Stimulated activated CD8-positive, alpha-beta memory T cell treated with anti-CD3 and anti-CD28 coated beads, Interleukin-12 subunit alpha, Interleukin-12 subunit beta, amount 100 ng/mL, for 24 hours (primary cell): ENCODE data around the gene HDGF.

Experiments
- DNase-seq: peaks from one replicate; pipeline ENCODE4 v3.0.0-alpha.2; 2020; ENCODE audit errors: extremely low read depth

The HDGF gene

DNA sequence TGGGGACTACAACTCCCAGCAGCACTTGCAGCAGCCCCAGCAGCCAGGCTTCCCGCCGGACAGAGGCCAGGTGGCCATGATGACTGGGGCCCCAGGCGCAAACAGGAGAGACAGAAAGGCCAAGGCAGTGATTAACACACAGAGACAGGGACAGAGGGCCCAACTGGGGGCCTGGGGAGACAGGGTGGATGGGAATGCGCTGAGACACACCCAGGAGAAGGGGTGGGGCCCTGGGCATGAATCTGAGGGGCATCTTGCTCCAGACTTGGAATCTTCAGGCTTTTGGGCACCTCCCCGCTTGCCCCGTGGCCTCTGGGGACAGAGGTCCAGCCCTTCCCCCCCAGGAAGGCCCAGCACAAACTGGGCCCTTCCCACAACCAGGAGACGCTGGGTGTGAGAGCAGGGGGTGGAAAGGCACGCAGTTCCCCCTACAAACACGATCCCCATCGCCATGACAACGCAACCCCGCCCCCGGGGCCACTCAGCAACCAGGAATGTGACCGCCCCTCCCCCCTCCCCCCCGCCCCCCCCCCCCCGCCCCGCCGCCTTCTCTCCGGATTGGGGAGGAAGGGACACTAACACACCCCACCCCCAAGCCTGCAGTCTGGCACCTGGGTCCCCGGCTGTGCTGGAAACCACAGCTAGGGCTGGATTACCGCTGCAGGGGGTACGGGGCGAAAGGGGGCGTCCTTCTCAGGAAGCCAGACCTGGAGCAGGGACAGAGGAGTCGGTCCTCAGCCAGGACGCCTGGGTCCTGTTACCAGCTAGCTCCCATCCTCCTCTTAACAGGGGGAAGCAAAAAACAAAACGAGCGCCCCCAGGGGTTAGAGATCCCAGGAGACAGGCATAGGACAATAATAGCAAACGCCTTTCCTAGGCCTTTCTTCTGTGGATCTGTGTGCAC lies 4.5 kb downstream of the HDGF start:
- DNase-seq, result no peak

- DNase-seq, result no peak
These were observed 5.1 kb downstream of the HDGF start for GRCh38 chr1:156746406-156746727.

- DNase-seq, result no peak
These were observed 5.6 kb downstream of the HDGF start for GRCh38 chr1:156745881-156746280.

- no peak for DNase-seq
These were observed 6.6 kb downstream of the HDGF start for GRCh38 chr1:156744786-156745419.

GRCh38 chr1:156744344-156744743 lies 7.1 kb downstream of the HDGF start:
- DNase-seq, result no peak

- DNase-seq, result no peak
These were observed 7.8 kb downstream of the HDGF start for GRCh38 chr1:156743367-156744302.

- DNase-seq, result no peak
These were observed 8.7 kb downstream of the HDGF start for GRCh38 chr1:156742801-156743200.

- DNase-seq, result no peak
These were observed 9.5 kb downstream of the HDGF start for GRCh38 chr1:156742017-156742416.

DNA sequence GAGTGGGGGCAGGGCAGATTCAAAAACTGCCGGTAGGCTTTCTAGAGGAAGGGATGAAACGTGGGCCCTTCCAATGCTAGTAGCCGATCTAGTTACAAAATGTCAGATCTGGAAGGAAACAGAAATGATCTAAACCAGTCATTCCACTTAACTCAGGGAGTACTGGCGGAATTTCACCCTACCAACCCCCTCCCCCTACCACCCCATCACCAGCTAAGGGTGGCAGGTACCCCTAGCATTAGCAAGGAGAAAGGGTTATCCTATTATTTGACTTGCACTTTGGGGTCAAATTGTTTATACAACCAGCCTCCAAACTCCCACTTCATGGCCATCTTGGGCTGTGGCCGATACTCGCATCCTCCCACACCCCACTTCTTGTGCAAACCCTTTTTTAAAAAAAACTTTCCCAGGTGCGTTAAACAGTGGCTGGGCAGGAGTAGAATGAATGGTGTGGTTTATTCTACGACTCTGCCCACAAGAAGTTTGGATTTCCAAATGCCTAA lies 9.9 kb downstream of the HDGF start:
- no peak for DNase-seq

GRCh38 chr1:156740741-156741480 lies 10.6 kb downstream of the HDGF start, which contains the start of gene MRPL24:
TSS of gene MRPL24 (minus strand) at chr1:156741088. CDS start at chr1:156738704, 2,384 bp downstream.
- peak; percentile 84 for DNase-seq

GRCh38 chr1:156740237-156740740 lies 11.2 kb downstream of the HDGF start:
- no peak for DNase-seq

GRCh38 chr1:156738916-156739315 lies 12.6 kb downstream of the HDGF start:
- no peak for DNase-seq

DNA sequence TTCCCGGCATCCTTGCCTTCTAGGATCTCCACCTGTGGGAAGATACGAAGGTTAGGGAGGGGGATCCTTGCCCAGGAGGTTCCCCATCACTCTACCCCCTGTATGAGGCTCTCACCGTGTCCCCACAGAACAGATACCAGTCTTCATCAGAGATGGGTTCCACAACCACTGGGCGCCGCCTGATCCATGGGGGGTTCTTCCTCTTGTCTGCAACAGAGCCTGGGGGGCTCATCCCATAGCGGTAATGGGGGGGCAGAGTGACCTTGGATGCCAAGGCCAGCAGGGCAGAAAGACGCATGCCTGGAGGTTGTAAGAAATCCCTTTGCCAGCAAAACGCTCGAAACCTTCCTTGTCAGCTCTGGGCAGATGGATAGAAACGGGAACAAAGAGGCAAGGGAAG lies 13.1 kb downstream of the HDGF start:
- DNase-seq, result no peak

DNA sequence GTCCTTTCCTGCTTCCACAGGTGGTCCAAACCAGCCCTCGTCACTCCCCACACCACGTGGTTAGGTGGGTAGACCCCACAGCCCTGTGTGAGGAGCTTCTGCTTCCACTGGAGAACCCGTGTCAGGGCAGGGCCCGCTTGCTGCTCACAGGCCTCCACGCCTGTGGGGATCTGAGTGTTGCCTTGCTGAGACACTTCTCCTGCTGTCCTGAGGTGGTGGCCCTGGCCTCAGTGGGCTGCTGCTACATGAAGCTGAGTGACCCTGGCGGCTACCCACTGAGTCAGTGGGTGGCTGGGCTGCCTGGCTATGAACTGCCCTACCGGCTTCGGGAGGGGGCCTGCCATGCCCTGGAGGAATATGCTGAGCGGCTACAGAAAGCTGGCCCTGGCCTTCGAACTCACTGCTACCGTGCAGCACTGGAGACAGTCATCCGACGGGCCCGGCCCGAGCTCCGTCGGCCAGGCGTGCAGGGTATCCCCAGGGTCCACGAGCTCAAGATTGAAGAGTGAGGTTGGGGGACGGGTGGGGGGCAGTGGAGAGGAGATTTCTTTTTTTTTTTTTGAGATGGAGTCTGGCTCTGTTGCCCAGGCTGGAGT lies 17.4 kb downstream of the HDGF start:
- no peak for DNase-seq

DNA sequence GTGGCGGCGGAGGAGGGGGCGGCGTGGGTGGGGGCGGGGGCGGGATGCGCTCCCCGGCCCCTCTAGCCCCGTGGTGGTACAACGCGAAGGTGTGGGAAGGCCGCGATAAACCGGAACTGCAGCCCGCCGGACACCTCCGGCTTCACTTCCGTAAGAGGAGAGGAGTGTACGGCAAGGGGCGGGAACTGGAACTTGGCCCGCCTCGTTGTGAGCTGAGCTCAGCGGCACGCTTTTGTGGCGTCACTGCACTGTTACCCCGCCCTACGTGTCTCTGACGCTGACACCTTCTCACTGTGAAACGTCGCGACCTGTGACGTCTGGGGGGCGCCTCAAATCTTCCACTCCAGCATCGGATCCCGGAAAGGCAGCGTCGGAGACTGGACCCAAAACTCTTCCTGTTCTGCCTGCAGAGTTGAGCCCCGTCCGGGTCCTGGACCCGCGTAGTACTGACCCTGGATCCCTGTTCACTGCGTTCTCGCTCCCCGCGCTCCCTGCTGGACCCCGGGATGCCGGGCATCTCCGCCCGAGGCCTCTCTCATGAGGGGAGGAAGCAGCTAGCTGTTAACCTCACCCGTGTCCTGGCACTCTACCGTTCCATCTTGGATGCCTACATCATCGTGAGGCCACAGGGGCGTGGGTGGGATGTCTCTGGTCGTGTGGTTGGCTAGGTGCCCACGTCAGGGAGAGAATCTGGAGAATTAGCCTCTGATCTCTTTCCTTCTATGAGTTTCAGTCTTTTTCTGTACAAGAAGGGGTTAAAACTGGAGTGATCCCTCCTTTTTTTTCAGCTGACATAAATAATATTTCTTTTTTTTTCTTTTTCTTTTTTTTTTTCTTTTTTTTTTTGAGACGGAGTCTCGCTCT lies 22.6 kb downstream of the HDGF start, which contains the start of gene ISG20L2:
Gene ISG20L2 (minus strand): TSS at position 168 of the 864 bp plus-strand sequence. CDS start 1,114 bp downstream, outside the sequence.
- peak; percentile 90 for DNase-seq

DNA sequence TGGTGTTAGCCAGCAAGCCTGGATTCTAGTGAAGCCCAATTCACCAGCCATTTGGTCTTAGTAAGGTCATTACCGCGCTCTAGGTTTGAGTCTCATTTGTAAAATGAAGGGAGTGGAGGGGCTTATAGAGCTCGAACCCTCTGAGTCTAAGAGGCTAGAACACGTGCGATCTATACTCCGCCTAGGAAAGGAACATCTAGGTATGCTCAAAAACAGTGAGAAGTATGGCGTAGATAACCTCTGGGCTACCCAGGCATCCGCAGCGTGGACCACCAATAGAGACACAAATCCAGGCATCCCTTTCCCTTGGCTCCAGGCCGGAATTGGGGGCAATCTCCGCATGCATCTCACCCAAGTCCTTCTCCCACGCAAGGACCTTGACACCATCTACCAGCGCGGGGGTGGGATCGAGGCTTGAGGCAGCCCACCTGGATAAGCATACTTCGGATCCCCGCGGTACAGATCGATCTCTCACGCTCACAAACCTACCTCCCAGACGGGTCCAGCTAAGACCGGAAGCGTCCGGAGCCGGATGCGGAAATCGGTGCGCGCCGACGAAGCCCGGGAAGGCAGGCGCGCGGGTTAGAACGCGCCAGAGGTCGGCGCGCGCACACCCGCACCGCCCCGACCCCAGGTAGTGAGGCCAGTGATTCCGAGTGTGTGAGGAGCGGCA lies 23.4 kb downstream of the HDGF start, which contains the start of gene METTL25B:
Gene METTL25B (plus strand): TSS at position 544 of the 673 bp plus-strand sequence. CDS start 636 bp downstream, outside the sequence.
- DNase-seq, result peak; percentile 59

- DNase-seq, result no peak
These were observed 24.0 kb downstream of the HDGF start for GRCh38 chr1:156727492-156727891.

GRCh38 chr1:156726549-156727226 lies 24.8 kb downstream of the HDGF start:
- no peak for DNase-seq
